ENCODE measurements around the gene CD300LF. TPM values are rescaled to one million over a fixed set of nuclear protein-coding genes. Genes with fewer than 3 reads are reported as not detected.

Gene CD300LF
- 0.49 TPM for total RNA-seq

- no peak within 1 kb of the TSS for H3K27ac ChIP-seq
- no peaks in the 10 kb centered on the region for H3K27me3 ChIP-seq
- H3K9me3 ChIP-seq, result no peaks in the 10 kb centered on the region
- intact Hi-C loops (cut with DNase I), result no loop called here
- DNase-seq (ENCODE audit: extremely low spot score in 2 of 2), result no peak
- no peak within 1 kb of the TSS for H3K4me3 ChIP-seq
- no peak for TF ChIP-seq POLR2AphosphoS5 (IDR thresholded peaks at IDR 0.05; ENCODE audit: insufficient read depth in 1 of 2, low read depth in 1 of 2)
- no peak for TF ChIP-seq CTCF (IDR thresholded peaks at IDR 0.05)
- TF ChIP-seq POLR2A (IDR thresholded peaks at IDR 0.05), result no peak
- H3K36me3 ChIP-seq, result no peaks in the 10 kb centered on the region
- no peaks in the 10 kb centered on the region for H3K4me1 ChIP-seq
Observed at GRCh38 chr17:74712756-74713155, at the start of gene CD300LF. Gene CD300LF (minus strand): TSS chr17:74712923. CDS start chr17:74712866, 57 bp downstream.

- no peaks in the 10 kb centered on the region for H3K9me3 ChIP-seq
- H3K4me1 ChIP-seq, result peaks cover 85% of the 10 kb centered on the region
- intact Hi-C loops (cut with DNase I), result no loop called here
- peak overlapping the region; percentile 85 for H3K27ac ChIP-seq
- H3K4me3 ChIP-seq, result no peak overlapping the region
- TF ChIP-seq POLR2A (IDR thresholded peaks at IDR 0.05) (no peak), POLR2AphosphoS5 (IDR thresholded peaks at IDR 0.05; ENCODE audit: insufficient read depth in 1 of 2, low read depth in 1 of 2) (no peak), CTCF (IDR thresholded peaks at IDR 0.05) (no peak)
- peaks cover 0 to 6% of the 10 kb centered on the region in 2 donors for H3K36me3 ChIP-seq
- no peak for DNase-seq (ENCODE audit: extremely low spot score in 2 of 2)
- H3K27me3 ChIP-seq, result no peaks in the 10 kb centered on the region
Observed at GRCh38 chr17:74761931-74762330, 49.2 kb upstream of the CD300LF start.

- peak overlapping the region; percentile 85 for H3K27ac ChIP-seq
- H3K4me3 ChIP-seq, result no peak overlapping the region
- DNase-seq (ENCODE audit: extremely low spot score in 2 of 2), result no peak
- H3K4me1 ChIP-seq, result peaks cover 85% of the 10 kb centered on the region
- no peak for TF ChIP-seq POLR2AphosphoS5 (IDR thresholded peaks at IDR 0.05; ENCODE audit: insufficient read depth in 1 of 2, low read depth in 1 of 2)
- no peak for TF ChIP-seq POLR2A (IDR thresholded peaks at IDR 0.05)
- no peak for TF ChIP-seq CTCF (IDR thresholded peaks at IDR 0.05)
- H3K27me3 ChIP-seq, result no peaks in the 10 kb centered on the region
- peaks cover 0 to 6% of the 10 kb centered on the region in 2 donors for H3K36me3 ChIP-seq
- intact Hi-C loops (cut with DNase I), result no loop called here
- H3K9me3 ChIP-seq, result no peaks in the 10 kb centered on the region
Observed at GRCh38 chr17:74761419-74761818, 48.7 kb upstream of the CD300LF start.

GRCh38 chr17:74760404-74761105, 47.8 kb upstream of the CD300LF start:
- Histone ChIP-seq H3K36me3 (peaks cover 0 to 6% of the 10 kb centered on the region in 2 donors), H3K4me3 (no peak overlapping the region), H3K9me3 (no peaks in the 10 kb centered on the region), H3K27me3 (no peaks in the 10 kb centered on the region), H3K4me1 (peaks cover 79% of the 10 kb centered on the region), H3K27ac (peak overlapping the region; percentile 85)
- TF ChIP-seq POLR2A (IDR thresholded peaks at IDR 0.05) (no peak), CTCF (IDR thresholded peaks at IDR 0.05) (no peak), POLR2AphosphoS5 (IDR thresholded peaks at IDR 0.05; ENCODE audit: insufficient read depth in 1 of 2, low read depth in 1 of 2) (no peak)
- DNase-seq (ENCODE audit: extremely low spot score in 2 of 2), result no peak
- intact Hi-C loops (cut with DNase I), result no loop called here

GRCh38 chr17:74759941-74760340, 47.2 kb upstream of the CD300LF start:
- no peaks in the 10 kb centered on the region for H3K9me3 ChIP-seq
- intact Hi-C loops (cut with DNase I), result no loop called here
- DNase-seq (ENCODE audit: extremely low spot score in 2 of 2), result no peak
- no peak for TF ChIP-seq POLR2A (IDR thresholded peaks at IDR 0.05)
- no peak for TF ChIP-seq CTCF (IDR thresholded peaks at IDR 0.05)
- no peak for TF ChIP-seq POLR2AphosphoS5 (IDR thresholded peaks at IDR 0.05; ENCODE audit: insufficient read depth in 1 of 2, low read depth in 1 of 2)
- peak overlapping the region; percentile 85 for H3K27ac ChIP-seq
- H3K4me1 ChIP-seq, result peaks cover 80% of the 10 kb centered on the region
- H3K27me3 ChIP-seq, result no peaks in the 10 kb centered on the region
- no peak overlapping the region for H3K4me3 ChIP-seq
- H3K36me3 ChIP-seq, result peaks cover 0 to 6% of the 10 kb centered on the region in 2 donors
